Right ventricle myocardium superior (tissue), 1 donor: ENCODE measurements around the gene TSPYL6. TPM values are rescaled to one million over a fixed set of nuclear protein-coding genes. Genes with fewer than 3 reads are reported as not detected.
"Not testable (repeated sequence)": the region's sequence is repeated elsewhere in the genome, so short reads cannot be mapped to it uniquely, and the experiment has no call there.

Source experiments
- ATAC-seq: fragments of 200-7000 bp; cut with Tn5 transposase; one replicate; pipeline ENCODE4 v1.9.1; 2020; ENCODE audit warnings: mild to moderate bottlenecking; ENCODE audit not compliant: poor library complexity
- DNase-seq: peaks from one replicate; pipeline ENCODE4 v3.0.0-alpha.2; 2020
- intact Hi-C: fragments of 100-400 bp; cut with DNase I; formaldehyde crosslinking; loops from one replicate; pipeline ENCODE4 v1.11.2; 2022
- long read RNA-seq: library from polyadenylated mRNA; unstranded; transcript quantifications from one replicate; pipeline ENCODE4 v2.0.0, GENCODE V29; 2021
- total RNA-seq: library from RNA; stranded (reverse); fragmentation: NEBNext Ultra II Directional; extraction: Animal tissue kit (Norgen Biotek cat#: 25700); gene quantifications from one replicate; pipeline ENCODE4 v1.2.1, GENCODE V29; 2021
- donor health status: DM: no; HTN: yes; CAD: no; lungs with severe emphysema.

Gene TSPYL6
- not detected for total RNA-seq
- long read RNA-seq = 0 reads

- ATAC-seq = no peak
- intact Hi-C loops = no loop called here
- DNase-seq = no peak
These were observed at the start of gene TSPYL6 for GRCh38 chr2:54256091-54256694. Gene TSPYL6, minus strand, starts transcription at chr2:54256229. Its CDS starts 78 bp downstream, at chr2:54256151.

DNA sequence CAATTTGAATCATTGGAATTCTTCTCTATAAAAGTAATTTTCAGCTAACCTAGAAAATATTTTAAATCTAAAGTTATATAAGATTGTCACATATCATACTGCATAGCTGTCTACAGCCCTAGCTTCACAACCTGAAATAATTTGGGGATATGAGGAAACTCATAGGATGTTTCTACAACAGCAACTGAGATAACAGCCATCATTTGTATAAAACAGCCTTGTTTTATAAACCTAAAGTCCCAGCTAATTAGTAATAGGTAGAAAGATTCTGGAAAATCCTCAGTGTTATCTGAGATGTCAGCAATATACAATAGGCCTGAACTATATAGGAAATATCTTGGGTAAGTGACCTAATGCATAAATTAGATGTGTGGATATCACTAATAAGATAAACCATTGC lies 47.6 kb upstream of the TSPYL6 start:
- ATAC-seq (no peak), DNase-seq (no peak)
- intact Hi-C loops = no loop called here

- intact Hi-C loops = no loop called here
- ATAC-seq (no peak), DNase-seq (no peak)
These were observed 42.5 kb upstream of the TSPYL6 start for GRCh38 chr2:54298514-54298913.

DNA sequence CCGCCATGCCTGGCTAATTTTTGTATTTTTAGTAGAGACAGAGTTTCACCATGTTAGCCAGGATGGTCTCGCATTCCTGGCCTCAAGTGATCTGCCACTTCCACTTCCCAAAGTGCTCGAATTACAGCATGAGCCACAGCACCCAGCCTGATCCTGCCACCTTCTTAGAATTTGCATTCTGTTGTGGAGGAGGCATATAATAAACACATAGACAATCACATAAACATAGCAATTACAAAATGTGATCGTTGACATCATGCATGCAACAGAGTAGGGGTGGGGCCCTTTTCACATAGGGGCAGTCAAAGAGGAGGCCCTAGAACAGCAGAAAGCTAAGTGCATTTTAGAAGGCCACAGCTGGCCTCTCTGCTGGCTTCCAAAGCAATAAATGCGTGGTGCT lies 39.9 kb upstream of the TSPYL6 start:
- intact Hi-C loops = no loop called here
- DNase-seq (no peak), ATAC-seq (no peak)

- ATAC-seq, DNase-seq, intact Hi-C loops: not testable (repeated sequence)
These were observed 38.6 kb upstream of the TSPYL6 start for GRCh38 chr2:54294665-54295064.

DNA sequence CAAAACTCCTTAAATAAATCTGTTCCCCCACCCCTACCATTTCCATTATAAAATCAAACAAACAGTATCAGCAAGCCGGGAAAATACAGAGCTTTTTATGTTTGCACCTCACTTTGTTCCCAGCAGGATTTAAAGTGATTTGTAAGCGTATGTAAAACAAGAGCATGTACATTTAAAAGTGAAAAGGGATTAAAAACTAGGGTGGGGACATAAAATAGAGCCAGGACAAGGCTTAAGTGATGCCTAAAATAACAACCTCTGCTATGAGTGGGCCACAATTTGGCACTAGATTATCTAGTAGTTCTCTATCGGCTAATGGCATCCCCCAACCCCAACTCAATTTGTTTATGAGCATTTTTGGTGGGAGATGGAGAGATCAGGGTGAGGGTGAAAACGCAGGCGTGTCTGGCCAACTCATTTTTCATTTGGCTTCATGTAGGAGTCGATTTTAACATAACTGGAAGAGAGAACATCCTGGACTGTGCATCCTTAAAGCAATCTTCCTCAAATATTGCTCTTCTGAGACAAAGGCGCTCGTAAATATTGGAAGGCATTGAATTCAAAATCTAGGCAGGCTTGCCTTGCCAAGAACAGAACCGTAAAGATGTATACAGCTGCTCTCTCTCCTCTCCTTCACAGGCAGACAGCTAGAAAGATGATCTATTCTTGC lies 34.5 kb upstream of the TSPYL6 start:
- ATAC-seq (no peak), DNase-seq (no peak)
- intact Hi-C loops = no loop called here

- no peak for DNase-seq
- intact Hi-C loops = no loop called here
- no peak for ATAC-seq
These were observed 33.9 kb upstream of the TSPYL6 start for GRCh38 chr2:54289917-54290316.

DNA sequence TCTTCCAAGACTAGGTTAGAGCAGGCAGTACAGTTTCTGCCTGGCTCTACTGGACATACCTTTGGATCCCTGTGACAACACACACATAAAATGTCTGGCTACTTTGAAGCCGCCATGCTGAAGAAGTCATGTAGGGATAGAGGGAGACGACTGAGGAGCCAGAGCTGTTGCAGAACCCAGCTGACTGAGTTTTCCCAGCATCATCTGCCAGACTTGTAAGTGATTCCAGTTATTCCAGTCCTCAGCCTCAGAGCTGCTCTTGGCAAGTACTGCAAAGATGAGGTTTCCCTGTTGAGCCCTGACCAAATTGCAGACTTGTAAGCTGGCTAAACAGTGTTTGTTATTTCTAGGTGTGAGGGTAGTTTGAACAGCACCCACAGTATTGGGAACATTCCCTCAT lies 31.5 kb upstream of the TSPYL6 start:
- peak; percentile 81 for ATAC-seq

GRCh38 chr2:54285451-54285850 lies 29.4 kb upstream of the TSPYL6 start:
- DNase-seq = no peak
- ATAC-seq = no peak
- intact Hi-C loops = no loop called here

More for the DNA sequence above, 31.5 kb upstream of the TSPYL6 start:
- no peak for DNase-seq
- intact Hi-C loops = no loop called here

DNA sequence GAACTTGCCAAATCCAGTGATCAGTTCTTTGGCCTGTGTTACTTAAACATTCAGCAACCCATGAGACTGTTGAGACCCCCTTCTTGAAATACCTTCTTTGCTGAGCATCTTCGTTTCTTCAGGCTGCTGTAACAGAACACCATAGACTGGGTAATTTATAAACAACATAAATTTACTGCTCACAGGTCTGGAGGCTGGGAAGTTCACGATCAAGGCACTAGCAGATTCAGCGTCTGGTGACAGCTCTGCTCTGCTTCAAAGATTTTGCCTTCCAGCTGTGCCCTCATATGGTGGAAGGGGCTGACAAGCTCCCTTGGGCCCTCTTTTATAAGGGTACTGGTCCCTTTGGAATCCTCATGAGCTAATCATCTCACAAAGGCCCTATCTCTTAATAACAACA lies 28.8 kb upstream of the TSPYL6 start:
- intact Hi-C loops = no loop called here
- ATAC-seq (no peak), DNase-seq (no peak)

DNA sequence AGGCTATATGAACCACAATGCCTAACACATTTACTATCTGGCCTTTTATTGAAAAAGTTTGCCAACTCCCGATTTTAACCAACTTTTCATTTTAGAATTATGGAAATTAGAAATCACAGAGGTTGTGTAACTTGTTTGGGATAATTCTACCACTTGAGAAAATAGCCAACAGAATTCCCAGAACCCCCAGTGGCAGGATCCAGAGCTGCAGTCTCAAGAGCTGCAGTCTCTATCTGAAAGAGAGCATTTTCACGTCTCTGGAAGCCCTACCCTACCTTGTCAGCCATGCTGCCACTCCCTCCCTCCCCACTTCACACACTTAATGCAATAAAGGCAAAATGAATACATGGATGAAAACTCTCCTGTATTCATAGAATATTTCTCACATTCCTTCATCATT lies 23.4 kb upstream of the TSPYL6 start:
- DNase-seq = no peak
- ATAC-seq = no peak
- intact Hi-C loops = no loop called here

DNA sequence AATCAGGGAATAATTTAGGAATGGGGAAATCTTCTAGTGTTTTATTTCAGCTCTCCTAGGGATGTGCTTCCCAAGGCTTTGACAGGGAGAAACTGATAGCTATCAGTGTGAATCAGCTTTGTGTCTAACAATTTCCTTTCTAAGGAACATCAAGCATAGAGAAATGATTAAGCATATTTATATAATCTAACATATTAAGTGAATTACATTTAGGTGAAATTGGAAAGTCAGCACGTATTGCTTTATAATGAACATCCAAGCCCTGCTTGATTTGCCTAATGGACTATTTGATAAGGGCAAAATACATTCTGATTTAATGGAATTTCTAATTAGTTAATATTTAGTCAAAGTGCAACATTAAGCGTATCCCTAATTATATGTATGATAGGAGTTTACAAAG lies 19.5 kb upstream of the TSPYL6 start:
- no peak for ATAC-seq
- intact Hi-C loops = no loop called here
- DNase-seq = no peak

DNA sequence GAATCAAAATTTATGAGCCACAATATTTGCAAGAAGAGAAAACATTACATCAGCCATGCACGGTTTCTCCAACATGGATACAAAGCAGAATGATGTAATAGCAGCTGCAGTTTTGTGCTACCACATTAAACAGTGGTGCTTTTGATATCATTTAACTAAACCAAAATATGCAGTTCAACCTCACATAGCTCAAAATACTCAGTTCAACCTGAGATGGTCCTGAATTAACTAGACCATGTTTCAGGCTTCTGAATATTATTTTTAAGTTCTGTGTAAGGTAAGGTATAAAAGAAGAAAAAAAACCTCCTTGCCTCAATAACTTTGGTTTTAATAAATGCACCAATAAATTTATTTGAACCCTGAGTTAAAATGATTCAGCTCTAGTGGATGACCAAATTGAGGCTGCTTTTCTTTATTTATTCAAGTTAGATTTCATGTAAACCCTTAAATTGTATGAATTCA lies 18.8 kb upstream of the TSPYL6 start:
- intact Hi-C loops = no loop called here
- ATAC-seq = peak; percentile 64
- no peak for DNase-seq

- DNase-seq (no peak), ATAC-seq (no peak)
- intact Hi-C loops = no loop called here
These were observed 16.0 kb upstream of the TSPYL6 start for GRCh38 chr2:54271843-54272627.

- no peak for DNase-seq
- ATAC-seq = no peak
- intact Hi-C loops = no loop called here
These were observed 15.2 kb upstream of the TSPYL6 start for GRCh38 chr2:54271189-54271588.

DNA sequence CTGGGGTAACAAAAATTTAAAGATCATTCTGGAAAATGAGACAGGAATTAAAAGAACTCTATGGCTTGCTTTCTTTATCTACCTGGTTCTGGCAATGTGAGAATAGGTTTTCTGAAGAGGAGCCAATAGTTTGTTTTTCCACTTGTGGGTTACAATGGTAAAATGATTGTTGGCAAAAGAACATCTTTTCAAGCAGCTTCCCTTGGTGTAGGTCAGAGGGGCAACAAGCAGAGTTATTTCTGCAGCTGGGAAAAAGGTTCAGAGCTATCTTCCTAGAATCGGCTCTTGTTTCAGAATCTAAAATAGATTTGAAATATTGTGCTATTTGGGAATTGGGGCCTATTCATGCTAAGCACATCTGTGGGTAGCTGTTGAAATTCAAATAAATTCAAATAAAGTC lies 11.5 kb upstream of the TSPYL6 start:
- no peak for ATAC-seq
- DNase-seq = no peak
- intact Hi-C loops = no loop called here

GRCh38 chr2:54265081-54265480 lies 9.1 kb upstream of the TSPYL6 start:
- intact Hi-C loops, ATAC-seq, DNase-seq: not testable (repeated sequence)

GRCh38 chr2:54262015-54262765 lies 6.2 kb upstream of the TSPYL6 start:
- DNase-seq (no peak), ATAC-seq (no peak)
- intact Hi-C loops = no loop called here

DNA sequence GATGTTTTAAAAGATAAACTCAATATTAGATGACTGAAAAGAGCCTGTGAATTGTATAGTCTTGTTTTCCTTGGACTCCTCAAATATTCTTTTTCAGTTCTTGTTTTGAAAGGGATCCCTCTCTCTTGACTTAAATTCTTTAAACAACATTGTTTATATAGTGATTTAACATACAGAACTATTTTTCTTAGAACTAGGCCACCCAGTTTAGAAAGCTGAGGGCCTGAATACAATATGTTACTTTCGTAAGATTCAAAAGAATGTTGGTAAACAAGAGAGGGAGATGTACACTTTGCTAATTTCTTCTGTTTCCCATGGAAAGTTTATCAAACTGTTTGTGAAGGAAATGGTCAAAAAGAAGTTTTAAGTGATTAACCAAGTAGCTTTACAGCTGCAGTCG lies 5.5 kb upstream of the TSPYL6 start:
- intact Hi-C loops = no loop called here
- no peak for DNase-seq
- ATAC-seq = no peak
